ENCODE measurements around the gene UMAD1. TPM values are rescaled to one million over a fixed set of nuclear protein-coding genes. Genes with fewer than 3 reads are reported as not detected.
A peak's percentile ranks its signal among the peaks of the same experiment; 100 is the strongest.

Gene UMAD1
- total and polyA plus RNA-seq, 8 donors, result 5.0 to 20.8 (median 17.2) TPM

DNA sequence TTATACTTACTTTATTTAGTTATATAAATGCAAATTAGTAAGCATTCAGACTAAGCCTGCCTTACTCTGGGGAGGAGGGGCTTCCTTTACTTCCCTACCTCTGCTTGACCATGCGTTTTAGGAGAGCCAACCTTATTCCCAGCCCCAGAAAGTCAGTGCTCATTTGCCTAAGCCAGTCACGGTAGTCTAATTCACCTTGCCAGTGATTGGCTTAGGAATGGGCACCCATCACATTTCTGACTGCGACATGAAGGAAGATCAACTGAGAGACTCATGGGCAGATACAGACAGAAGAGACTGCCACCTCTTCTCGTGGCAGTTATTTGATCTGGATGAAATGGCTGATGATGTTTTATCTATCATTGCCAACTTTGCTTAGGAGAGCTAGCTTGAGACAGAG is 48.4 kb downstream of the UMAD1 start:
- ATAC-seq (peak in 2 of 4 donors; percentile 16 to 34), DNase-seq (no peak), FAIRE-seq (no peak)
- Histone ChIP-seq H3K4me3 (no peak overlapping the region), H3K36me3 (no peaks in the 10 kb centered on the region), H3K27me3 (no peaks in the 10 kb centered on the region), H3K4me1 (no peaks in the 10 kb centered on the region), H3K27ac (no peak overlapping the region), H3K9me3 (no peaks in the 10 kb centered on the region)
- intact Hi-C loops (cut with DNase I), result loop anchor here in 1 of 3 donors (10.0 kb wide), 1 partner anchor 76 kb away; no protein-coding TSS in a partner anchor
- WGBS, 2 donors, result 87 to 90% methylated on average over 4 of the region's 4 CpGs
- TF ChIP-seq, protein P1, sequence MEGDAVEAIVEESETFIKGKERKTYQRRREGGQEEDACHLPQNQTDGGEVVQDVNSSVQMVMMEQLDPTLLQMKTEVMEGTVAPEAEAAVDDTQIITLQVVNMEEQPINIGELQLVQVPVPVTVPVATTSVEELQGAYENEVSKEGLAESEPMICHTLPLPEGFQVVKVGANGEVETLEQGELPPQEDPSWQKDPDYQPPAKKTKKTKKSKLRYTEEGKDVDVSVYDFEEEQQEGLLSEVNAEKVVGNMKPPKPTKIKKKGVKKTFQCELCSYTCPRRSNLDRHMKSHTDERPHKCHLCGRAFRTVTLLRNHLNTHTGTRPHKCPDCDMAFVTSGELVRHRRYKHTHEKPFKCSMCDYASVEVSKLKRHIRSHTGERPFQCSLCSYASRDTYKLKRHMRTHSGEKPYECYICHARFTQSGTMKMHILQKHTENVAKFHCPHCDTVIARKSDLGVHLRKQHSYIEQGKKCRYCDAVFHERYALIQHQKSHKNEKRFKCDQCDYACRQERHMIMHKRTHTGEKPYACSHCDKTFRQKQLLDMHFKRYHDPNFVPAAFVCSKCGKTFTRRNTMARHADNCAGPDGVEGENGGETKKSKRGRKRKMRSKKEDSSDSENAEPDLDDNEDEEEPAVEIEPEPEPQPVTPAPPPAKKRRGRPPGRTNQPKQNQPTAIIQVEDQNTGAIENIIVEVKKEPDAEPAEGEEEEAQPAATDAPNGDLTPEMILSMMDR (IDR thresholded peaks at IDR 0.05), result no peak

DNA sequence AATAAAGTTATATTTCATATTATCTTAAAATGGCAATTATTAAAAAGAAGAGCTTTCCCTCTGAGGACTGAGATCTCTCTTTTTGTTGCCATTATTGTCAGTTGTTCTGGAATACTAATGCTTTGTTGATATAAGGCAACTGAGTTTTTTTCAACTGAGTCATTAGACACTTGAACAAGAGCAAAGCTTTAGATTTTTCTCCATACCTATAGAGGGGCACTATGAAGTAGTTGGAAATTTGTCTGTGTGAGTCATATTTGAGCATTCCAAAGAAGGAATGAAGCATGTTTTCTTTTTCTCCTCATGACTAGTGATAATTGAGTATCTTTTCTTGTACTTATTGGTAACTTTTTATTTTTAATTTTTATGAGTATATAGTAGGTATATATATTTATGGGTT is 53.3 kb downstream of the UMAD1 start:
- no peaks in the 10 kb centered on the region for H3K36me3 ChIP-seq
- no peaks in the 10 kb centered on the region for H3K27me3 ChIP-seq
- DNase-seq (no peak), ATAC-seq (no peak), FAIRE-seq (no peak)
- no peak overlapping the region for H3K27ac ChIP-seq
- H3K4me1 ChIP-seq, result peaks cover 11 to 29% (median 21%) of the 10 kb centered on the region in 3 donors
- intact Hi-C loops (cut with DNase I), result no loop called here
- H3K4me3 ChIP-seq, result no peak overlapping the region
- TF ChIP-seq, protein P1 (IDR thresholded peaks at IDR 0.05), result no peak
- H3K9me3 ChIP-seq, result no peaks in the 10 kb centered on the region

DNA sequence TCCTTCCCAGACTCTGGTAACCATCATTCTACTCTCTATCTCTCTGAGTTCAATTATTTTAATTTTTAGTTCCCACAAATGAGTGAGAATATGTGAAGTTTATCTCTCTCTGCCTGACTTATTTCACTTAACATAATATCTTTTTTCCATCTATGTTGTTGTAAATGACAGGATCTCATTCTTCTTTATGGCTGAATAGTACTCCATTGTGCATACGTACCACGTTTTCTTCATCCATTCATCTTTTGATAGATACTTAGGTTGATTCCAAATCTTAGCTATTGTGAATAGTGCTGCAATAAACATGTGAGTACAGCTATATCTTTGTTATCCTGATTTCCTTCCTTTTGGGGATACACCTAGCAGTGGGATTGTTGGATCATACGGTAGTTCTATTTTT is 54.0 kb downstream of the UMAD1 start:
- no peak for DNase-seq
- H3K27ac ChIP-seq, result no peak overlapping the region
- 91 to 92% methylated on average over 3 of the region's 3 CpGs for WGBS, 2 donors
- intact Hi-C loops (cut with DNase I), result no loop called here
- TF ChIP-seq, protein P1 (IDR thresholded peaks at IDR 0.05), result no peak
- no peaks in the 10 kb centered on the region for H3K27me3 ChIP-seq
- no peak overlapping the region for H3K4me3 ChIP-seq
- FAIRE-seq, result no peak
- no peak for ATAC-seq
- H3K4me1 ChIP-seq, result peaks cover 11 to 30% (median 21%) of the 10 kb centered on the region in 3 donors
- no peaks in the 10 kb centered on the region for H3K36me3 ChIP-seq
- H3K9me3 ChIP-seq, result no peaks in the 10 kb centered on the region

DNA sequence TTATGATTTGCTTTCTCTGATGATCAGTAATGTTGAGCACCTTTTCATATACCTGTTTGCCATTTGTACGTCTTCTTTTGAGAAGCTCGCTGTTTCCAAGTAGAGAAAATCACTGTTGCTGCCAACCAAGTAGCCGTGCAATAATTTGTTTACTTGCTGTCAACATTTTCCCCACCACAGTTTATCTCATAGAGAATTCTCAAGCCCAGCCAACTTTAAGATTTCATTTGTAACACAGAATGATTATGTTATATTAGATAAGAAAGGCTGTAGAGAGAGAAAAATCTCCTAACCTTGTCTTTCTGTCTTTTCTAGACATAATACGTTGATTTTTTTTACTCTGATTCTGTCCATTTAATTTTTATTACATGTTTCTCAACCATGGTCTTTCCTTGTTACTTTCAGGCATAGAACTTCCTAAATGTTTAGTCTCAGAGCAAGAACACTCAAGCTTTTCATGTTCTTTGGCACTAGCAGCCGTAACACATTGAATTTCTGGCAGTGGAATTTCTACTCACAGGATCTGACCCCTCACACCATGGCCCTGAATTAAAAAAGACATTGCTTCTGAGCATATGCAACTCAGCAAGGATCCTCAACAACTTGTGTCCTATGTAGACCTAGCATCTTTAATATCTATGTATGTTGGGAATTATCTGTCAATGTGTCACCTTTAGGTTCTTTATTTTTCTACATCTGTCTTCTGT is 54.7 kb downstream of the UMAD1 start:
- FAIRE-seq (no peak), DNase-seq (no peak), ATAC-seq (no peak)
- WGBS, 2 donors, result 12 to 15% methylated on average over 5 of the region's 5 CpGs
- intact Hi-C loops (cut with DNase I), result no loop called here
- peak overlapping the region in 1 of 4 donors; percentile 12 for H3K27ac ChIP-seq
- H3K27me3 ChIP-seq, result no peaks in the 10 kb centered on the region
- H3K4me1 ChIP-seq, result peaks cover 11 to 32% (median 21%) of the 10 kb centered on the region in 3 donors
- TF ChIP-seq, protein P1 (IDR thresholded peaks at IDR 0.05), result no peak
- H3K36me3 ChIP-seq, result no peaks in the 10 kb centered on the region
- no peak overlapping the region for H3K4me3 ChIP-seq
- no peaks in the 10 kb centered on the region for H3K9me3 ChIP-seq

DNA sequence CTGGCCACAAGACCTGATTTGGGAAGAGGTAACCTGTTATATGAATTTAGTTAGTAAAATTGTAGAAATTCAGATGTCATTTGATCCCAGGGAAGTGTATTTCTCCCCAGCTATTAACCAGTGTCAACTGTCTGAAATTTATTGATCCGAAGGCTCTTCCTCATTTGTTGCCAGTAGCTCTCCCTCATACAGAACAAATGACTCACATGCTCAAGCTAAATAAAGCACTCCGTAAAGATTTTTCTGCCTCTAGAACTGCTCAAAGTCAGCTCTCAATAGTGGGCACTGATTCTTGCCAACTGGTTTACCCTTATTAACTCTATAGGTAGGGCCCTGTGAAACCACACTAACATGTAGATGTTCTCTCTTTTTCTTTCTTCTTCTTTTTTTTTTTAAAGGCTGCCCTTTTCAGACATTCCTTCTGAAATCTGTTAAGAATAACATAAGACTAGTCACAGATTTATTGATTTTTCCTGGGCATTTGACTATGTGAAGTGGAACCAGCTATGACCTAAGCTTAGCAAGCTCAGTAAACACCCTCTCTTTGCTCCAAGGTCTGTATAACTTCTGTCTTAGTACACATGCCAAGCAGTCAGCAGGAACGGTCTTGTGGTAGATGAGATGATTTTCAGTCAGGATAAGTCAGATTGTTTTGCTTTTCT is 56.0 kb downstream of the UMAD1 start:
- FAIRE-seq (no peak), ATAC-seq (peak; percentile 94 to 96 (median 95)), DNase-seq (peak in 3 of 6 donors; percentile 18 to 33 (median 23))
- intact Hi-C loops (cut with DNase I), result no loop called here
- Histone ChIP-seq H3K4me3 (no peak overlapping the region), H3K9me3 (no peaks in the 10 kb centered on the region), H3K27ac (peak overlapping the region in 3 of 4 donors; percentile 29 to 65 (median 58)), H3K36me3 (no peaks in the 10 kb centered on the region), H3K4me1 (peaks cover 11 to 32% (median 21%) of the 10 kb centered on the region in 3 donors), H3K27me3 (no peaks in the 10 kb centered on the region)
- WGBS, 2 donors, result 14 to 17% methylated on average over 3 of the region's 3 CpGs
- TF ChIP-seq, protein P1 (IDR thresholded peaks at IDR 0.05), result no peak
